Measurements from ENCODE around the gene FAM13C.

DNA sequence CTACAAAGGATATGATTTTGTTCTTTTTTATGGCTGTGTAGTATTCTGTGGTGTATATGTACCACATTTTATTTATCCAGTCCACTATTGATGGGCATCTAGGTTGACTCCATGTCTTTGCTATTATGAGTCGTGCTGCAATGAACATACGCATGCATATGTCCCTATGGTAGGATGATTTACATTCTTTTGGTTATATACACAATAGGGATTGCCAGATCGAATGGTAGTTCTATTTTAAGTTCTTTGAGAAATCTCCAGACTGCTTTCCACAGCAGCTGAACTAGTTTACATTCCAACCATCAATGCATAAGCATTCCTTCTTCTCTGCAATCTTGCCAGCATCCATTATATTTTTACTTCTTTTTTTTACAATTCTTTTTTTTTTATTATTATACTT lies 35.6 kb upstream of the FAM13C start:
- TF ChIP-seq, protein P1, sequence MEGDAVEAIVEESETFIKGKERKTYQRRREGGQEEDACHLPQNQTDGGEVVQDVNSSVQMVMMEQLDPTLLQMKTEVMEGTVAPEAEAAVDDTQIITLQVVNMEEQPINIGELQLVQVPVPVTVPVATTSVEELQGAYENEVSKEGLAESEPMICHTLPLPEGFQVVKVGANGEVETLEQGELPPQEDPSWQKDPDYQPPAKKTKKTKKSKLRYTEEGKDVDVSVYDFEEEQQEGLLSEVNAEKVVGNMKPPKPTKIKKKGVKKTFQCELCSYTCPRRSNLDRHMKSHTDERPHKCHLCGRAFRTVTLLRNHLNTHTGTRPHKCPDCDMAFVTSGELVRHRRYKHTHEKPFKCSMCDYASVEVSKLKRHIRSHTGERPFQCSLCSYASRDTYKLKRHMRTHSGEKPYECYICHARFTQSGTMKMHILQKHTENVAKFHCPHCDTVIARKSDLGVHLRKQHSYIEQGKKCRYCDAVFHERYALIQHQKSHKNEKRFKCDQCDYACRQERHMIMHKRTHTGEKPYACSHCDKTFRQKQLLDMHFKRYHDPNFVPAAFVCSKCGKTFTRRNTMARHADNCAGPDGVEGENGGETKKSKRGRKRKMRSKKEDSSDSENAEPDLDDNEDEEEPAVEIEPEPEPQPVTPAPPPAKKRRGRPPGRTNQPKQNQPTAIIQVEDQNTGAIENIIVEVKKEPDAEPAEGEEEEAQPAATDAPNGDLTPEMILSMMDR (conservative IDR thresholded peaks at IDR 0.05; ENCODE audit: low read depth, low read length): no peak
- TF ChIP-seq EZH2phosphoT487 (IDR thresholded peaks at IDR 0.05; ENCODE audit: borderline replicate concordance, low read length) (no peak), EZH2 (IDR thresholded peaks at IDR 0.05; ENCODE audit: low read length, unreplicated experiment) (no peak)

All from PC-3 (cell line).